ENCODE measurements around the gene ZEB1.

The ZEB1 gene

DNA sequence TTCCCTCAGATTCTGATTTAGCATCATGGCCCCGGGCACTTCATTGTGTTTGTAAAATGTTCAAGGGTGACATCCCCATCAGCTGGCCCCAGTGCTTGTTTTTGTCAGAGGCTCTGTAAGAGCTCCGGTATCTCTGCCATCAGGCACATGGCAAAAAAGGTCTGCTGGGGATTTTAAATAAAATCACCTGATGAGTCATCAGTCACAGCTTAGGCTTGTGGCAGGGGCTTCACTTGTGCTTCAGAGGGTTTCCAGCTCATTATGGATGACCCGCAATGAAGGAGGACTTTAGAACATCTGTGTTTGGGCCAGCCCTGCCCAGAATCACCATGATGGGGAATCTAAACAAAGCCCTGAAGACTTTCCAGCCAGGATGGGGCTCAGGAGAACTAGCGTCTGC, 259.9 kb downstream of the ZEB1 start:
- DNase-seq (ENCODE audit: low read depth in 3 of 3, low spot score in 1 of 3): no peak

Data from stimulated activated CD4-positive, alpha-beta T cell treated with anti-CD3 and anti-CD28 coated beads, TNF-alpha, amount 100 ng/mL, for 1 hour (primary cell).